Fibroblast of lung (primary cell): ENCODE results near the gene KCNT1. TPM values are rescaled to one million over a fixed set of nuclear protein-coding genes. Genes with fewer than 3 reads are reported as not detected.

ENCODE experiments used
- DNase-seq, 2 donors: peaks; one replicate each; pipeline versions ENCODE4 v3.0.0 to v3.0.0-alpha.2; 2010; ENCODE audit warnings: low read depth in 2 of 2
- H2AFZ ChIP-seq: 2 replicates; pipeline ENCODE4 v1.5.1; 2012; ENCODE audit warnings: low read length, control low read depth, inconsistent platforms
- H3K27ac ChIP-seq: 2 replicates; pipeline ENCODE4 v1.5.1; 2011; ENCODE audit warnings: low read length, control low read depth; ENCODE audit not compliant: insufficient read depth
- H3K27me3 ChIP-seq: 2 replicates; pipeline ENCODE4 v1.5.1; 2011; ENCODE audit warnings: mild to moderate bottlenecking, low read length; ENCODE audit not compliant: control insufficient read depth, insufficient read depth
- H3K36me3 ChIP-seq: 2 replicates; pipeline ENCODE4 v1.5.1; 2011; ENCODE audit warnings: low read length; ENCODE audit not compliant: control insufficient read depth, insufficient read depth
- H3K4me1 ChIP-seq: 2 replicates; pipeline ENCODE4 v1.5.1; 2011; ENCODE audit warnings: low read length; ENCODE audit not compliant: control insufficient read depth, insufficient read depth; ENCODE audit errors: extremely low read depth
- H3K4me2 ChIP-seq: 2 replicates; pipeline ENCODE4 v1.5.1; 2011; ENCODE audit warnings: low read length, control low read depth; ENCODE audit not compliant: insufficient read depth; ENCODE audit errors: extremely low read depth
- H3K4me3 ChIP-seq, 4 experiments: fragments of 200-600 bp in 1 of 4; sonication (generic) in 1 of 4; replicated peaks in 1 of 4; 2 replicates each; pipeline ENCODE4 v1.5.1; 2011 to 2016; ENCODE audit warnings: low read length in 4 of 4, low read depth in 3 of 4, mild to moderate bottlenecking in 3 of 4, control low read depth in 2 of 4, inconsistent platforms in 1 of 4, mixed read lengths in 1 of 4; ENCODE audit not compliant: insufficient read depth in 1 of 4; ENCODE audit errors: control extremely low read depth in 1 of 4
- H3K79me2 ChIP-seq: 2 replicates; pipeline ENCODE4 v1.5.1; 2012; ENCODE audit warnings: mild to moderate bottlenecking, low read length, inconsistent platforms; ENCODE audit not compliant: control insufficient read depth, insufficient read depth
- H3K9ac ChIP-seq: 2 replicates; pipeline ENCODE4 v1.5.1; 2011; ENCODE audit warnings: mild to moderate bottlenecking, low read length, control low read depth; ENCODE audit not compliant: insufficient read depth
- H3K9me3 ChIP-seq: 2 replicates; pipeline ENCODE4 v1.5.1; 2012; ENCODE audit warnings: low read depth, low read length; ENCODE audit not compliant: control insufficient read depth, insufficient read depth
- H4K20me1 ChIP-seq: 2 replicates; pipeline ENCODE4 v1.5.1; 2011; ENCODE audit warnings: low read length; ENCODE audit not compliant: control insufficient read depth, insufficient read depth; ENCODE audit errors: extremely low read depth
- CTCF ChIP-seq, 2 donors: IDR thresholded peaks in 1 of 2; conservative IDR thresholded peaks in 1 of 2; 1 replicate in 1 of 2; 2 replicates in 1 of 2; pipeline ENCODE4 v1.5.1; 2011 to 2012; ENCODE audit warnings: low read length in 2 of 2, control low read depth in 1 of 2, inconsistent platforms in 1 of 2, low read depth in 1 of 2, mild to moderate bottlenecking in 1 of 2
- EZH2 ChIP-seq: IDR thresholded peaks from 2 replicates; pipeline ENCODE4 v1.5.1; 2012; ENCODE audit warnings: low read length, control low read depth, mild to moderate bottlenecking; ENCODE audit errors: missing control alignments
- polyA plus RNA-seq, 2 donors: library from polyadenylated mRNA; depleted of rRNA in 1 of 2; stranded (reverse) in 1 of 2; unstranded in 1 of 2; fragments of >200 nt; gene quantifications; 2 replicates each; pipeline ENCODE4 v1.2.1, GENCODE V29; 2011 to 2012; ENCODE audit warnings: missing spikeins in 1 of 2
- total RNA-seq: library from RNA; depleted of rRNA; stranded (reverse); fragments of >200 nt; gene quantifications from 2 replicates; pipeline ENCODE4 v1.2.1, GENCODE V29; 2014

Gene KCNT1
- total and polyA plus RNA-seq, 2 donors (not counting 1 experiment from before 2014, with no cell fraction given): not detected

DNA sequence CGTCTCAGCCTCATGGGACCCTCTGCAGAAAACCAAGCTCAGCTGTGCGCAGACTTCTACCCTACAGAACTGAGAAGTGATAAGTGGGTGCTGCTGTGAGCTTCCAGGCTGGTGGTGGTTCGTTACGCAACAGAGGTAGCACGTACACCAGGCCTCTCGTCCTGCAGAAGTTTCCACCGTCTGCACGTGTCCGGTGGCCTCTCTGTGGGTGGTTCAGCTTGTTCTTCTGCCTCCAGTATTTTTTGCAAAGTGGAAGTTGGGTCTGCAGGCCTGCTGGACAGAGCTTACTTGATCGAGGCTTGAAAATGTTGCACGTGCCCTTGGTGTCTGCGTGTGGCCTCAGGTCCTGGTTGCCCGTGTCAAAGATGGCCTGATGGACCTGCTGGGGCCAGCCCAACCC lies 27.5 kb downstream of the KCNT1 start:
- no peaks in the 10 kb centered on the region for H3K27me3 ChIP-seq
- TF ChIP-seq CTCF (conservative IDR thresholded peaks at IDR 0.05 in 1 of 2, IDR thresholded peaks at IDR 0.05 in 1 of 2; ENCODE audit: low read depth in 1 of 2, low read length in 2 of 2) (no peak), EZH2 (no peak)

GRCh38 chr9:135731454-135731853 lies 29.5 kb downstream of the KCNT1 start:
- no peaks in the 10 kb centered on the region for H3K36me3 ChIP-seq
- H3K27ac ChIP-seq: no peak overlapping the region
- H3K4me3 ChIP-seq: no peak overlapping the region
- H3K9ac ChIP-seq: no peak overlapping the region
- H3K27me3 ChIP-seq: no peaks in the 10 kb centered on the region
- H3K4me2 ChIP-seq: no peak overlapping the region
- no peaks in the 10 kb centered on the region for H3K9me3 ChIP-seq
- no peaks in the 10 kb centered on the region for H3K79me2 ChIP-seq
- DNase-seq: no peak
- H2AFZ ChIP-seq: no peak overlapping the region
- TF ChIP-seq CTCF (conservative IDR thresholded peaks at IDR 0.05 in 1 of 2, IDR thresholded peaks at IDR 0.05 in 1 of 2; ENCODE audit: low read depth in 1 of 2, low read length in 2 of 2) (no peak), EZH2 (no peak)
- H4K20me1 ChIP-seq: no peaks in the 10 kb centered on the region
- no peaks in the 10 kb centered on the region for H3K4me1 ChIP-seq

More for the DNA sequence above, 27.5 kb downstream of the KCNT1 start:
- no peak overlapping the region for H3K4me3 ChIP-seq
- H3K79me2 ChIP-seq: no peaks in the 10 kb centered on the region
- no peak overlapping the region for H3K27ac ChIP-seq
- DNase-seq: no peak
- no peak overlapping the region for H3K9ac ChIP-seq
- no peaks in the 10 kb centered on the region for H3K4me1 ChIP-seq
- H2AFZ ChIP-seq: no peak overlapping the region
- H3K4me2 ChIP-seq: no peak overlapping the region
- no peaks in the 10 kb centered on the region for H3K9me3 ChIP-seq
- H3K36me3 ChIP-seq: no peaks in the 10 kb centered on the region
- no peaks in the 10 kb centered on the region for H4K20me1 ChIP-seq

DNA sequence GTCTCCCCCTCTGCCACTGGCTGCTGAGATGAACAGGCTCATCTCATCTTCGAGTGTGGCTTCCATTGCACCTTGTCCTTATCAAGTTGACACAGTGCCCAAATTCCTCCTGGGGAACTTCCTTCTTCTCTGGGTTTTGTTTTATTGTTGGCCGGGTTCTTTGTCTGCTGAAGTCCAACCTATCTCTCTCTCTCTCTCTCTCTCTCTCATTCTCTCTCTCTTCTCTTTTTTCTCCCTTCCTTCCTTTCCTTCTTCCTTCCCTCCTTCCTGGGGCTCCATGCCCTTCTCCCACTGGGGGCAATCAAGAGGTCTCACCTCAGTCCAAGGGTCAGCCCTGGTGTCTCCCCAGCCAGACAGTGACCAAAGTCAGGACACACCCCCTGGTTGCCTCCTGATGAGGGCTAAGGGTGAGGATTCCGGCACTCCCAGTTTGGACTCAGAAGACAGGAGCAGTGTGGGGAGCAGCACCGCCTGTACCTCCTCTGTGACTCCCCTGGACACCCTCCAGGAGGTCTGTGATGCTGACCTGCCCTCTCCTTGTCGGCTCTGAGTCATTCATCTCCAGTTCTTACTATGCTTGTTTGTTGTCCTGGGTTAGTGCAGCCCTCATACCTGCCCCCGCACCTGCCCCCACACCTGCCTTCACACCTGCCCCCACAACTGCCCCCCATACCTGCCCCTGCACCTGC lies 30.7 kb downstream of the KCNT1 start:
- H4K20me1 ChIP-seq: no peaks in the 10 kb centered on the region
- H3K9me3 ChIP-seq: no peaks in the 10 kb centered on the region
- no peak overlapping the region for H3K4me3 ChIP-seq
- no peaks in the 10 kb centered on the region for H3K27me3 ChIP-seq
- no peak for DNase-seq
- H3K36me3 ChIP-seq: no peaks in the 10 kb centered on the region
- H3K79me2 ChIP-seq: no peaks in the 10 kb centered on the region
- no peak overlapping the region for H2AFZ ChIP-seq
- TF ChIP-seq CTCF (conservative IDR thresholded peaks at IDR 0.05 in 1 of 2, IDR thresholded peaks at IDR 0.05 in 1 of 2; ENCODE audit: low read depth in 1 of 2, low read length in 2 of 2): no peak
- TF ChIP-seq EZH2: no peak
- H3K4me1 ChIP-seq: no peaks in the 10 kb centered on the region
- no peak overlapping the region for H3K9ac ChIP-seq
- no peak overlapping the region for H3K27ac ChIP-seq
- no peak overlapping the region for H3K4me2 ChIP-seq
